ENCODE measurements around the gene RXFP1.
"Not testable (repeated sequence)": the region's sequence is repeated elsewhere in the genome, so short reads cannot be mapped to it uniquely, and the experiment has no call there.

RXFP1 gene

GRCh38 chr4:158621729-158622128 is 100.0 kb downstream of the RXFP1 start:
- no peak for DNase-seq

GRCh38 chr4:158622251-158622650 is 100.6 kb downstream of the RXFP1 start:
- DNase-seq: no peak

DNA sequence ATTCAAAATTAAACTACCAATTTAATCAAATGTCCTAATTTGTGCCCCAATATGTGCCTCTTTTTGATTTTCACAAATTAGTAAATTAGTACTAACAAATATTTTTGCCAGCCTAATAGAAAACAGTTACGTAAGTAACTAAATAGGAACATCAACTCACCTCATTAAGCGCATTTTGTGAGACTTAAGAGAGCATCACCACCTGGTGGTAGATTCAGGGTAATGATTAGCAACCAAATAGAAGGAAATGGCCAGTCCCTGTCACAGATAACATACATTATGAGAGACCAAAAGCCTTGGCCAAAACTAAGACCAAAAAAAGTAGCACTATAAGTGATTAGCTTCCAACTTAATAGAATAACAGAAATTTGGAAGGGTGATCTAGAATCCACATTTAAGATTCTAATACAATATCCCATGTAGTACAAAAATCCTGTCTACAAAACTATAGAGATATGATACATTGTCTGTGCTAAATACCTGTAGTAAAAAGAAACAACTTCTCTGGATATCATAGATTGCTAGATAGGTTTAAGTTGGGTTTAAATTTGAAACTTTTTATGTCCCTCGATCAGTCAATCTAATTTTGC is 103.3 kb downstream of the RXFP1 start:
- DNase-seq: no peak

DNA sequence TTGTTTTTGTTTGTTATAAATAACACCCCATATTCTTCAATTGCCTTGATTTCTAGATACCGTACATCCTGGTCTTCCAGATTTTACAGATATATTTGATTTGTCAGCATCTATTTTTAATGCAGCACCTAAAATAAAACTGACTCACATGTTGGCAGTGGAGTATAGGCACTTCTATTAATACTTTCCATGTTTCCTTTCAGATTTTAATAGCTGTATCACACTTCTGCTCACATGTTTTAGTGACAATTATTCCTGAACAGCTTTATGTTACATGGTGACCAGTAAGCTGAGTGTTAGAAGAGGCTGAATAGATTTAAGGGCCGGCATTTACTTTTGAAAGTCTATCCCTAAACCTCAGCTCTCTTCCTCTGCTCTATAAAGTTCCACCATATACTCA is 103.9 kb downstream of the RXFP1 start:
- no peak for DNase-seq

GRCh38 chr4:158630893-158631292 is 109.2 kb downstream of the RXFP1 start:
- no peak for DNase-seq

- no peak for DNase-seq
Observed at GRCh38 chr4:158636619-158637018, 114.9 kb downstream of the RXFP1 start.

DNA sequence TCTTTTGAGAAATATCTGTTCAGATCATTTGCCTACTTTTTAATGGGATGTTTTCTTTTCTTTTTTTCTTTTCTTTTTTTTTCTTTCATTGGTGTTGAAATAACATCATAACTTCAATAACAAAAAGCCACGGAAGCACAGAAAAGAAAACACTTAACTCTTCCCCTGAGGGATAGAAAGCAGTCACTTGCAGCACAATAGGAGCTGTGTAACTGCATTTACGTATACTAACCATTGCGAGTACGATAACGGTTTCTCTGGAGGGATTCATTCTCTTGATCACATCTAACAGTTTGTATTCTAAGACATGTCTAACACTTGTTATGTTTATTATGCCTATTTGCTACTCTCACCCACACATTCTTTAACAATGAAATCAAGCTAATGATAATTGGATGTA is 122.7 kb downstream of the RXFP1 start:
- DNase-seq: no peak

GRCh38 chr4:158644760-158645159 is 123.1 kb downstream of the RXFP1 start:
- no peak for DNase-seq

DNA sequence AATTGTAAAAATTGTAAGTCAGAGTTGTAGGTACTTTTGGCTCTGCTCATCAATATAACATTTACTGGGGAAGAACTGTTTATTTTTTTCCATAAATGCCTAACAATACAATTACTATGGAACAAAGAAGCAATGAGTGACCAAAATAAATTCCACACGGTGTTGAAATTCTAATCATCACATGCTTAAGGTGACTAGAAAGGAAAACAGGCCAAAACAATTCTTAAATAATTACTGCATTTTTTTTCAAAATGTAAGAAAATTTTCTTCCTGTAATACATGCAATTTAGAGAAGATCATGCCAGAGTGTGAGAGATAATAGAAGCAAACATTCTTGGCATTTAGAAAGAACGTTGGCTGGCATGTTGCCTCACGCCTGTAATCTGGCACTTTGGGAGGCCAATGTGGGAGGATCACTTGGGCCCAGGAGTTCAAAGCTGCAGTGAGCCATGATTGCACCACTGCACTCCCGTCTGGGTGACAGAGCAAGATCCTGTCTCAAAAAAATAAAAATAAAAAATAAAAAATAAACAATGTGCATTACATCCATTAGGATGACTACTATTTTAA is 127.5 kb downstream of the RXFP1 start:
- no peak for DNase-seq

GRCh38 chr4:158652920-158653319 is 131.2 kb downstream of the RXFP1 start:
- DNase-seq: no peak

DNA sequence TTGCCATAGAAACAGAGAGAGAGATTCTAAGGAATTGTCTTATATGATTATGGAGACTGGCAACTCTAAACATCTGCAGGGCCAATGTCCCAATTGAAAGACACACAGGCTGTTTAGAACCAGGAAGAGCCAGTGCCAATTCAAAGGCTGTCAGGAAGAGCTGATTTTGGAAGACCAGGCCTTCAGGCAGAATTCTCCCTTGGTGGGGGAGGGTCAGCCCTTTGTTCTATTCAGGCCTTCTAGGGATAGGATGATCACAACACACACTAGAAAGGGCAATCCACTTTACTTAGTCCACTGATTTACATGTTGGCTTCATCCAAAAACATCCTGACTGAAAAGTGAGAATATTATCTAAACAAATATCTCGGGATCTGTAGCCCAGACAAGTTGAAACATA is 134.8 kb downstream of the RXFP1 start:
- DNase-seq: no peak

- no peak for DNase-seq
Observed at GRCh38 chr4:158657291-158657690, 135.6 kb downstream of the RXFP1 start.

DNA sequence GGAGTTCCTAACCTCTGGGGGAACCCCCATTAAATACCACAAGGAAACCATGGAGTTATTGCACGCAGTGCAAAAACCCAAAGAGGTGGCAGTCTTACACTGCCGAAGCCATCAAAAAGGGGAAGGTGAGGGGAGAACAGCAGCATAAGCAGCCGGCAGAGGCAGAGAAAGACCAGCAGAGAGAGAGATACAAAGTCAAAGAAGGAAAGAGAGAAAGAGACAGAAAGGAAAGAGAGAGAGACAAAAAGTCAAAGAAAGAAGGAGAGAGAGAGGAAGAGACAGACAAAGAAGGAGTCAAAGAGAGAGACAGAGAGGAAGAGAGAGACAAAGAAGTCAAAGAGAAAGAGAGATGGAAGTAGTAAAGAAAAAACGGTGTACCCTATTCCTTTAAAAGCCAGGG is 141.6 kb downstream of the RXFP1 start:
- not testable (repeated sequence) for DNase-seq

DNA sequence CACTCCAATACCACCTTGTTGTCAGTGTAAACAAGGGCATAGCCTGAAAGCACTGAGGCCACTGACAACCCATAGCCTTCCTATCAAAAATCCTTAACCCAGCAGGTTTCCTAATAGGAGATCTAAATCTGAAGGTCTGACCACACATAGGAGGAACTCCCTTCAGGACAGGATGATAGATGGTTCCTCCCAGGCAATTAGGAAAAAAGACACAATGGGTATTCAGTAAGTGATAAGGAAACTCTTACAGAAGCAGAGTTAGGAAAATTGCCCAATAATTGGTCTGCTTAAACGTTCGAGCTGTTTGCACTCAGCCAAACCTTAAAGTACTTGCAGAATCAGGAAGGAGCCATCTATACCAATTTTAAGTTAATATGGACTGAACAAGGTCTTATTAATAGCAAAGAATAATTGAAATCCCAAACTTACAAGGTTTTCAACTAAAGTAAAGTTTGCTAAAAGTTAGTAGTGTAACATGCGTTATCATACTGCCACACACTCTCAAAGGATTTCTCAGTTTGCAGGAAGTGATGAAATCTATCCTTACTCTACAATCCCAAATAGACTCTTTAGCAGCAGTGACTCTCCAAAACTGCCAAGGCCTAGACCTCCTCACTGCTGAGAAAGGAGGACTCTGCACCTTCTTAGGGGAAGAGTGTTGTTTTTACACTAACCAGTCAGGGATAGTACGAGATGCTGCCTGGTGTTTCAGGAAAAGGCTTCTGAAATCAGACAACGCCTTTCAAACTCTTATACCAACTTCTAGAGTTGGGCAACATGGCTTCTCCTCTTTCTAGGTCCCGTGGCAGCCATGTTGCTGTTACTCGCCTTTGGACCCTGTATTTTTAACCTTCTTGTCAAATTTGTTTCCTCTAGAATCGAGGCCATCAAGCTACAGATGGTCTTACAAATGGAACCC is 142.3 kb downstream of the RXFP1 start:
- DNase-seq: not testable (repeated sequence)

GRCh38 chr4:158664806-158665205 is 143.1 kb downstream of the RXFP1 start:
- no peak for DNase-seq

- DNase-seq: no peak
Observed at GRCh38 chr4:158666892-158667291, 145.2 kb downstream of the RXFP1 start.

- DNase-seq: peak; percentile 56
Observed at GRCh38 chr4:158667651-158668198, 146.0 kb downstream of the RXFP1 start.

DNA sequence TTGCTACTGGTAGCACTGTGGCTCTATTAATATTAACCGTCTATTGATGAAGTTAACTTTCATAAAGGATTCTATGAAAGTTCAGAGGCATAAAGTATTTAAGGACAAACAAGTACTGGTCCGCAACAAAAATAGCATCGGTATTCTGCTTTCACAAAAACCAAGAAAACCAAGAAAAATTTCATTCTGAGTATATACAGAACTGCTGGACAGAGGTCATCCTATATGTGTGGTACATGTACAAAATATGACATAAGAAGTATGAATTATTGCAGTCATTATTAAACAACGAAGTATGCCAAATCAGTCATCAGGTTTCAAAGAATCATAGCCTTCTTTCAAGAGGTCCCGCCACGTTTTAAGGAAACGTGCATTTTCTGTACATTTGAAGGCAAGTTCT is 147.6 kb downstream of the RXFP1 start:
- no peak for DNase-seq

DNA sequence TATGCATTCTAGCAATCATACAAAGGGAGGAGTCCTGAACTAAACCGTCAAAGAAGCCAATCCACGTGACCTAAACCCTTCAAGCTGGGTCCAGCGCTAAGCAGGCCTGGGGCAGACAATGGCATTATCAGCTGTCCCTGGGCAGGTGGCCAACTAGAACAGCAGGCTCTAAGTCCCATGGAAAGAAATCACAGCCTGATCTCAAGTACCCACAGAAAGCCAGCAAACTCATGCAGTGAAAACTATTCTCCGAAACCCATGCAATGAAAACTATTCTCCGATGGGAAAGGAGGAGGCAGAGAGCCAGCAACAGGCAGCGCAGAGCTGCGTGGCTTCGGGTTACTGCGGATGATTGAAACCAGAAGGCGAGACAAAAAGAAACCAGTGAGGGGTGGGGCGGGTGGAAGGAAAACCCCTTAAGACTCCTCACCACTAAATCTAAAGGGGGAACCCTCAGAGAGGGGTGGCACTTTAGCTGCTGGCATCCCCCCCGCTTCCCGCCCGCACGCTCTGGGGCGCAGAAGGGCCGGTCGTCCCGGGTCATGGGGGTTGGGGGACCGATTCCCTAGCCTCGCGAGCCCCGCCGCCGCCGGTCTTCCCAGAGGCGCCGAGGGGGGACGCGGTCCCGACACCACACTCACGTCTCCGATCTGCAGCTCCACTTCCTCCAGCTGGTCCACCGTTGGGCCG is 149.4 kb downstream of the RXFP1 start:
- peak; percentile 71 for DNase-seq

DNA sequence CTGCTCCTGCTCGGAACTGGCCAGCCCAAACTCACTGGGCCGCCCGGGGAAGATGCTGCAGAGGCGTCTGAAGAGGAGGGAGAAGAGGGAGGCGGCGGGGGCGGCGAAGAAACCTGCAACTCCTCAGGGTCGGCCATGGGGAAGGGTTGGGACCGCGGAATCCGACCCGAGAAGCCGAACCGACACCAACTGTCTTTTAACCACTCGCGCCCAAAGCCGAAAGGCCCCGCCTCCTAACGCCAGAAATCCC is 149.9 kb downstream of the RXFP1 start, which contains the start of gene C4orf46:
TSS of gene C4orf46 (minus strand) at position 223 of the 250 bp plus-strand sequence. CDS start at position 137, 86 bp downstream.
- no peak for DNase-seq

DNA sequence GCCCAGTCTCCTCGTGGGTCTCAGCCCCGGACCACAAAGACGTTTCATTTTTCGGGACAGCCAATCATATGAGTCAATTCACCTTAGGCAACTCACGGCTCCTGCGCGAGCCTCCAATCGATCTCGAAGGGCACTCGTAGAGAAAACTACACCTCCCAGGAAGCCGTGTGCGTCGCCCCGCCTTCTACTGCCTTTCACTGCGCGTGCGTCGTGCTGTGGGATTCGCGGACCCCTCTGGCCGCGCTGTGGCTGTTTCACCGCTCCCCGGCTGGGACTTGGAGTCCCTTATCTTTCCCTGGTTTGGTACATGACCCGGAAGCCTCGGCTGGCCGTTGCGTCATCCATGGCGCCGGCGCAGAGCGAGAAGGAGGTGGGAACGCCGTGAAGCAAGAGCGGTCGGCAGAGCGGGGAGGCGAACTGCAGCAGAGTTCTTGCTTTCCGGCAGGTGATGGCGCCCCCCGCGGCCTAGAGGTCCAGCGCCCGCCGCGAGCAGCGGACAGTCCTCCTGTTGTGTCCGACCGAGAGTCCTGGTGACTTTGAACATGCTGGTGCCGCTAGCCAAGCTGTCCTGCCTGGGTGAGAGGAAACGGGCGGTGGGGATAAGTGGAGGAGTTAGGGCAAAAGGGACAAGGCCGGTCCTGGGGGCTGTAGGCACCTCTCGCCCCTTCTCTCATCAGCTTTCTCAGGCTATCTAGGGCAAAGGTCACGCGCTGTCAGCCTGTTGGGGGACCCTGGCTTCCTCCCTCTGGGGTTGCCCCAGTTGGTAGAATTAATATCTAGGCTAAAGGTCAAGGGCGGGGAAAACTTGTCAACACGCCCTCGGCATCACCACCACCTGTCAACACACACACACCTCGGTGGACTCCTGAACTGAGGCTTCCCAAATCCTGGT is 150.5 kb downstream of the RXFP1 start, which contains the start of gene ETFDH:
TSS of gene ETFDH (plus strand) at position 382 of the 892 bp plus-strand sequence. CDS start at position 543, 161 bp downstream.
- DNase-seq: peak; percentile 98

DNA sequence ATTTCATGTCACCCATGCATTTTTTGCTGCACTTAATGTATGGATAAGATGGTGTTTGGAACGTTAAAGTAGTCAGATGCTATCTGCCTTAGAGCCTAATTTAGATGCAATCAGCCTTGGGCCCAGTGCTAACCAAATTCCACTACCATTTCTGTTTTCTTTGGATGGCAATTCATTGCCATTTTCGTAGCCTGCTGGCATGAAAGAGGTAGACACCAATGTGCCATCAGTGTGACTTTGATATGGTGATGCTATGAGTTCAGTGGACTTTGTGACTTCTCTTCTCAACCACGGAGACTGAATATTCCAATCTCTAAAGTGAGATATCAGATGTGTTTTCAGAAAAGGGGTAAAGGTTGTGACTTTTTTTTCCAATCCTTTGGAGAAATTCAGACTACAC is 152.0 kb downstream of the RXFP1 start:
- no peak for DNase-seq

Data from activated CD4-positive, alpha-beta T cell treated with anti-CD3 and anti-CD28 coated beads for 48 hours (primary cell).